Measurements from ENCODE around the gene TMEM129.
A peak's percentile ranks its signal among the peaks of the same experiment; 100 is the strongest.

The TMEM129 gene

DNA sequence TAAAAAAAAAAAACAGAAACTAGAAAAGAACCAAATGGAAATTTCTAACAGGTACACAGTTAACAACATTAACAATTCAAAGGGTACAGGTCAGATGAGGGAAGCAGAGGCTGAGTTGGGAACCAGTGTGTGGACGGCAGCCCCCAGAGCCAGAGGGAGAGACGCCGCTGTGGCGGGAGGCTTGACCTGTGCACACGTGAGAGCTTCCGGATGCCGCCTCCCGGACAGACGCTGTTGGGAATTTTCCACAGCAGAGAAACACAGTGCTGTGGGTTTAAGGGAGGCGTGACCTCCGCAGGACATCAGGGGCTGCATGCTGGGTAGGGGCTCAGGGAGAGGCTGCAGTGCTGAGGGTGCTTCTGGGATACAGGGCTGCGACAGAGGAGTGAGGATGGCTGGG lies 22.4 kb upstream of the TMEM129 start:
- DNase-seq (ENCODE audit: low spot score): no peak

DNA sequence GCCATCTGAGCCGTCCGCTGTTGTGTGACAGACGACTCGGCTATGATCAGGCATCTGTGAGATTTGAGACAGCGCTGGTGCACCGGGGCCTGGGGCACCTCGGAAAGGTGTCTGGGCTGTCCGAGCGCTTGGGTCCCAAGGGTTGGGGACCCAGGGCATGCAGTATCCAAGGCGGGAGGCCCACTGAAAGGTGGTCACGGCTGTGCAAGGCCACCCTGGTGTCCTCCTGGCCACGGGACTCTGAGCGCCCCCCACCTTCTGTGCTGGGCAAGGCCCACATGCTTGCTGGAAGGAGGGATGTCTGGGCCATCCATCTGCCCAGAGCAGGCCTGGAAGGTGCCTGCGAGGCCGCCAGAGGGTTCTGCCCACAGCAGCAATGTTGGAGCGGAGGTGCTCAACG lies 20.1 kb upstream of the TMEM129 start:
- no peak for DNase-seq (ENCODE audit: low spot score)

DNA sequence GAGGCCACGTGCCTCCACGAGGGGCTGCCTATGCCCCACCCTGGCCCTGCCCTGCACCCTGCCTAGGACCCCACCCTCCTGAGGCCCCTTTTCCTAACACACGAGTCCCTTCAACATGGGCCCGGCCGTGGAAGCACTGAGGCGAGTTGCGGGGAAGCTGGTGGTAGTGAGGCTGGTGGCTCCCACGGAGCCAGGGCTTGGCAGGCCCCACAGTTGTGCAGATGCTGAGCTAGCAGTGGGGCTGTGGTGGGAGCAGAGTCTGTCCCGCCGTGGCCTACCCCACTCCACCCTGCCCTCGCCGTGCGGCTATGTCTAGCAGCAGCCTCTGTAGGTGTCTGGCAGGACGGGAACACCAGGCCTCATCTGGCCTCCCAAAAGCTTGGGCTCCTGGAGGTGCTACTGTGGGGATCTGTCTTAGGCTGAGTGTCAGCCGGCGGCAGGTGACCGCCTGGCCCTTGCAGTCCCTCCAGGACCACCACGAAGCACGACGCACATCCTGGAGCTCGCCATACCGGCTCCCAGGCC lies 19.0 kb upstream of the TMEM129 start:
- DNase-seq (ENCODE audit: low spot score): no peak

DNA sequence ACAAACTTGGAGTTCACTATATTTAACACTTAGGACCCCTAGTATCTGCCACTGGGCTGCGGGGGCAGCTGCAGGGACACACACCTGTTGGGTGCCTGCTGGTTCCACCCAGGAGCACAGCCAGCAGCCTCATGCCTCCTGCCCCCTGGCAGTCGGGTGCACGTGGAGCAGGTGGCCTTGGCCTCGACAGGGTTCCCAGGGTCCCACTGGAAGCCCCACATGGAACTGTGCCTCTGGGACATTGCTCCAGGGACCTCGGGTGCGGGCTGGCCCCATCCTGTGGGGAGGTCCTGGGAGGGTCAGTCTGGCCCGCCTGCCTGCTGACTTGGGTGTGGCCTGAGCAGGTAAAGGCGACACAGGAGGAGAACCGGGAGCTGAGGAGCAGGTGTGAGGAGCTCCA lies 18.2 kb upstream of the TMEM129 start:
- no peak for DNase-seq (ENCODE audit: low spot score)

DNA sequence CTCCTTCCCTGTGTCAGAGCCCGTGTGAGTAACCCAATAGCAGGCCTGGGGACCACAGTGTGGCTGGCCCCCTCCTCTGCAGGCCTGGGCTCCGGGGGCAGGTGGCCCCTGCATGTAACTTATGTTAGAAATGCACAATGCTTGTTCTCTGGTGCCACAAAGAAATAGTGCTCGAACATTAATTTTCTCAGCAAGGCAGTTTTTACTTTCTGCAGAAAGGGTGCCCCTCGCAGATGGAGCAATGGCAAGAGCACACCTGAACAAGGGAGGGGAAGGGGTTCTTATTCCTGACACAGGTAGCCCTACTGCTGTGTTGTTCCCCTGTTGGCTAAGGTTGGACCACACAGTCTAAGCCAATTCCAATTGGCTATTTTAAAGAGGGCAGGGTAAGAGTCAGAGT lies 17.3 kb upstream of the TMEM129 start:
- DNase-seq (ENCODE audit: low spot score): no peak

DNA sequence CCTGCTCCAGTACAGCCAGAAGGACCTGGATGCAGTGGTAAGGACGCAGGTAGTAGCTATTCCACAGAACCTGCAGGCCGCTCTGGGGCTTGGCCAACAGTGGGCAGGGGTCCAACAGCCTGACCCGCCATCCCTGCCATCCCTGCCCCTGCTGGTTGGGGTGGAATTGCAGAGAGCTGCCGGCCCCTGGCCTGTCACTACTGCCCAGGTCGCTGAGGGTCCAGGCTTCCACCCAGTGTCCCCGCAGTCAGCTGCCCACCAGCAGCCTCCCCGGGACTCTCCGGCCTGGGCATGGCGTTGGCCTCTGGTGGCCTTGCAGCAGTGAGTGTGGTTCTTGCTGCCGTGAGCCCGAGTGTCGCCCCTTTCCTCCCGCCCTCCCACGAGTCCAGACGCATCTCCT lies 16.5 kb upstream of the TMEM129 start:
- DNase-seq (ENCODE audit: low spot score): no peak

DNA sequence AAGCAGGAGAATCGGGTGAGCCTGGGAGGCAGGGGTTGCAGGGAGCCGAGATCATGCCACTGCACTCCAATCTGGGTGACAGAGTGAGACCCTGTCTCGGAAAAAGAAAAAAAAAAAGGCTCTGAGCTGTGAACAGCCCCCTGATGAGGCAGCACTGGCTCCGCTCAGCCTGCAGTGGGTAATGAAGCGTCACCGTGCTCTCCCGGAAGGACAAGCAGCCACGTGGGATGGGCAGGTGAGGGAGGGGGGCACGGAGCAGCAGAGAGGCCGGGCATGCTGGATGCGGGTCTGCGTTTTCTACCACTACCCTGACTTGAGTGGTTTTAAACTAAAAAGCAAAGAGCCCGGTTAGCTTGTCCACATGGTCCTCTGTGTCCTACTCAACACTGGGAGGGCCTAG lies 15.7 kb upstream of the TMEM129 start:
- DNase-seq (ENCODE audit: low spot score): no peak

DNA sequence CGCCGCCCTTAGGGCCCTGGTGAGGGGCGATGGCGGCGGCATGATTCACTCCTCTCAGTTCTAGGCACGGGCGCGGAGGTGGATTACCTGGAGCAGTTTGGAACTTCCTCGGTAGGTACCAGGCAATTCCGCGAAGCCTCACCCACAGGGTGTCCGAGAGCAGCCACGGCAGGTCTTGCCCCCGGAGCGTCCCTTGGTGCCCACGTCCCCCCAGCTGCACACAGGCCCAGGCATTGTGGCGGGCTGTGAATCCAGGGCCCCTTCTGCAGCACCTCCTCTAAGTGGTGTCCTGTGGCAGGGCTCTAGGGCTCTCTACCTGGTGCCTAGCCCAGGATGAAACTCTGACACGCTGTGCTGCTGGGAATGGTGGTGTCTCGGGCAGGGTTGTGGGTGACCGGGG lies 14.1 kb upstream of the TMEM129 start:
- DNase-seq (ENCODE audit: low spot score): no peak

DNA sequence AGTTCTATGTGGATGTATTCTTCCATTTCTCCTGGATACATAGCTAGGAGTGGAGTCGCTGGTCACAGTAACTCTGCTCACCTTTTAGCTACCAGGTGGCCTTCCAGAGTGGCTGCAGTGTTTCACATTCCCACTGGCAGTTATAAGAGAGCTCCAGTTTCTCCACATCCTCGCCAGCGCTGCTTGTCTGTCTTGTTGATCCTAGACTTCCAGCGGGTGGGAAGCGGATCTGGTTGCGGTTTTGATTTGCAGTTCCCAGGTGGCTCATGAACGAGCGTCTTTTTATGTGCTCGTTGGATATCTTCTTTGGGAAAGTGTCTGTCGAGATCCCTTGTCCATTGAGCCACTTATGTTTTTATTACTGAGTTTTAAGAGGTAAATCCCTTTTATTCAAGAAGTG lies 11.8 kb upstream of the TMEM129 start:
- DNase-seq (ENCODE audit: low spot score): no peak

DNA sequence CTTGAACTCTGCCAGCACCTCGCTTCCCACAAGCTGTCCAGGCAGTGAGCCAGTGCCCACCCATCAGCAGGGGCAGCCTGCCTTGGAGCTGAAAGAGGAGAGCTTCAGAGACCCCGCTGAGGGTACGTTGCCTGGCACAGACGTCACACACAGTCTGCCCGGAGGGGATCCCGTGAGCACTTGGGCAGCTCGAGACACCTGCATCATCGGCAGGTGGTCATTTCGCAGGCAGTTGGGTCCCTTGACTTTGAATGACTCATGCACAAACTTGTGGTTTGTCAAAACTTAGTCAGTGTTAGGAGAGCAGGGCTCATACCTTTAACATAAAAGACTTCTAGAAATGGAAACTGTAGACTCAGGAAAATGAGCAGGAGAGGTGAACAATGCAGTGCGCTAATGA lies 10.1 kb upstream of the TMEM129 start:
- no peak for DNase-seq (ENCODE audit: low spot score)

DNA sequence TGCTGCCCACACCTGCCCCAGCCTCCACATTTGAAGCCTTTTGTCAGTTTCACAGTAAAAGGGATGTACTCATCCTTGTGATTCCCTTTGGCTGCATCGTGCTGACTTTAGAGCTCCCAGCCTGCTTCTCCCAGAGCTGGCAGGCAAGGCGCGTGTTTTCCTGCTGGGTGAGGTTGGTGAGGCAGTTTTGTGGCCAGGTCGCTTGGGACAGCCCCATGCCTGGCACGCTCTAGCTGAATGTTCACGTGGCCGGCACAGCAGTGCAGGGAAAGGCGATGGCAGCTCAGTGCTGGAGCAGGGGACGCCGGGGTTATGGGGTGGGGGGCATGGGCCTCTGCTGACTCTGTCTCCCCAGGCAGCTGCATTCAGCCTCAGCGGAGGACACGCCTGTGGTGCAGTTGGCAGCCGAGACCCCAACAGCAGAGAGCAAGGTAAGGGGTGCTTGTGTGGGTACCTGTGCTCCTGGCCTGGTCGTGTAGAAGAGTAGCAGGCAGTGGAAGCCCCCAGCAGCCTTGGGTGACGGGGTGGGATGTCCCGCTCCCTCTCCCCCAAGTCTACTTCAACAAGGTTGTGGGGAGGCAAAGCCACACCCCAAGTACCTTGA lies 9.5 kb upstream of the TMEM129 start:
- no peak for DNase-seq (ENCODE audit: low spot score)

DNA sequence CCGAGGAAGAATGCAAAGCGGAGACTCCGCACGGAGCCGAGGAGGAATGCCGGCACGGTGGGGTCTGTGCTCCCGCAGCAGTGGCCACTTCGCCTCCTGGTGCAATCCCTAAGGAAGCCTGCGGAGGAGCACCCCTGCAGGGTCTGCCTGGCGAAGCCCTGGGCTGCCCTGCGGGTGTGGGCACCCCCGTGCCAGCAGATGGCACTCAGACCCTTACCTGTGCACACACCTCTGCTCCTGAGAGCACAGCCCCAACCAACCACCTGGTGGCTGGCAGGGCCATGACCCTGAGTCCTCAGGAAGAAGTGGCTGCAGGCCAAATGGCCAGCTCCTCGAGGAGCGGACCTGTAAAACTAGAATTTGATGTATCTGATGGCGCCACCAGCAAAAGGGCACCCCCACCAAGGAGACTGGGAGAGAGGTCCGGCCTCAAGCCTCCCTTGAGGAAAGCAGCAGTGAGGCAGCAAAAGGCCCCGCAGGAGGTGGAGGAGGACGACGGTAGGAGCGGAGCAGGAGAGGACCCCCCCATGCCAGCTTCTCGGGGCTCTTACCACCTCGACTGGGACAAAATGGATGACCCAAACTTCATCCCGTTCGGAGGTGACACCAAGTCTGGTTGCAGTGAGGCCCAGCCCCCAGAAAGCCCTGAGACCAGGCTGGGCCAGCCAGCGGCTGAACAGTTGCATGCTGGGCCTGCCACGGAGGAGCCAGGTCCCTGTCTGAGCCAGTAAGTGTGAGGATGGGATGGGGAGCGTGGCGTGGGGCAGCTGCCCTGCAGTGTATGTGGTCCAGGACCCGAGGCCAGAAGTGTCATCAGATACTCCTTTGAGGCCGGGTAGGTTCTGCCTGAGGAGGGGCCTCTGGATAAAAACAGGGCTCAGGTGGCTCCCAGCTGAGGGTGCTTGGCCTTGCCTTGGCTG lies 7.2 kb upstream of the TMEM129 start:
- no peak for DNase-seq (ENCODE audit: low spot score)

DNA sequence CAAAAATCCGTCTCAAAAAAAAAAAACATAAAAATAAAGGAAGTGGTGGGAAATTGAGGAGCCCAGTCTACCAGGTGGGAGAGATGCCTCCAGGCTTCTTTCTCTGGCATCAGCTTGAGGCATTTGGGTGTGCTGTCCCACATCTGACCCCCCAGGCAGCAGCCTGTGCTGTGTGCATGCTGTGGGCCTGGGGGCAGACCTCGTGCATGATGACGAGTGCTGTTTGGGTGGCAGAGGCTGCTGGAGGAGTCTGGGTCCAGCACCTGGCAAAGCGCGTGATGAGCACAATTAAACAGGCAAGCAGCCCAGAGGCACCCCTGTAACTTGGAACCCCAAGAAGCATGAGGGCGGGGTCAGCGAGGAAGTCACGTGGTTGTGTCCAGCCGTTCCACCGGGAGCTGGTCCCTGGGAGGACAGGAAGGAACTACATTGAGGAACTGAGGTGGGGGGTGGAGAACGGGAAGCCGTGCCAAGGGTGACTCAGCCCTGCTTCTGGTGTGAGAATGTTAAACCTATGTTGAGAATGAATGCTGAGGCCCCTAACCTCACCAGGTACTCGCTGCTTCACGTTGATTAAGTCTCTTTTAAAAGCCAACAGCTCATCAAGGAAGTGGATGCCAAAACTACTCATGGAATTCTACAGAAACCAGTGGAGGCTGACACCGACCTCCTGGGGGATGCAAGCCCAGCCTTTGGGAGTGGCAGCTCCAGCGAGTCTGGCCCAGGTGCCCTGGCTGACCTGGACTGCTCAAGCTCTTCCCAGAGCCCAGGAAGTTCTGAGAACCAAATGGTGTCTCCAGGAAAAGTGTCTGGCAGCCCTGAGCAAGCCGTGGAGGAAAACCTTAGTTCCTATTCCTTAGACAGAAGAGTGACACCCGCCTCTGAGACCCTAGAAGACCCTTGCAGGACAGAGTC lies 6.3 kb upstream of the TMEM129 start:
- DNase-seq (ENCODE audit: low spot score): no peak

DNA sequence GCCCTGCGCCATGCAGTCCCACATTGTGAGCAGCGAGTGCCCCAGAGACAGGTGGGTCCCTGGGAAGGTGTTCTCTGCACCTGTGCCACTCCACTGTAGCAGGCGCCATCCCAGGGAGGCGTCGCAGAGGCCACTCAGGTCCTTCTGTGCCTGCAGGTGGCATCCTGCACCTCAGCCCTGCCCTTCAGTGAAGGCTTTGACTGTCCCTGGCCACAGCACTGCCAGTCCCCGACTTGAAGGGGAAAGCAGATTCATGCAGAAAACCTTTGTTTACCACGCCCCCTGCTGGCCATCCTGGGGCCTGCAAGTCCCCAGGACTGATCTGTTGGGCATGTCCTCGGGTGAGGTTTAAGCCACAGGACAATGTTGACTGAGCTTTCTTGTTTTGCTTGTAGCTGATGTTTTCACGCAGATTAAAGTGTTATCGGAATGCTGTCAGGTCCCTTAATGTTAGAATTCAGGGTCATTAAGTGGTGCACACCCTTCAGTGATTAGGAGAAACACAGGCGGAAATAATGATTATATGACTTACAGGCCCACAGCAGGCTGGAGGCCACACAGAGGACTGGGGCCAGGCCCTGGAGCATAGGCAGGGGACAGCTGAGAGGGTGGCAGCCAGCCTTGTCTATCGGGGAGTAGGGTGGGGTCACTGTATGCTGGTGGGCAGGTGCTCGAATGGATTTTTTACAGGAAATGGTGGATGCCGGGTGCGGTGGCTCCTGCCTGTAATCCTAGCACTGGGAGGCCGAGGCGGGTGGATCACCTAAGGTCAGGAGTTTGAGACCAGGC lies 5.2 kb upstream of the TMEM129 start:
- DNase-seq (ENCODE audit: low spot score): peak; percentile 77

DNA sequence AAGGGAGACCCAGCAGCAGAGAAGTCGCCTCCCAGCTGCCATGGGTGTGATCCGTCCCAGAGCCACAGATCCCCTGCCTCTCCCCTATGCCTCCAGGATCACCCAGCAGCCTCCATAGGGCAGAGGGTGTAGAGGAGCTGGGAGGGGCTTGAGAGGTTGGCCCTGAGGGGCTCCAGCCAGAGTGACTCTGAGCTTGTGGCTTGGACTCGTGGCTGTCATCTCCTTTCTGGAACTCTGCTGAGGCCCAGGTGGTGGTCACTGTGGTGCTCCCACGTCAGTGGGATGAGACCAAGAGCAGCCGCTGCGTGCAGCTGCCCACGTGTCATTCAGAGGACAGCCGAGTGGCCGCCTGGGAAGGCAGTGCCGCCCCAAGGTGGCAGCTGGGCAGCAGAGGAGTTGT lies 4.4 kb upstream of the TMEM129 start:
- no peak for DNase-seq (ENCODE audit: low spot score)

DNA sequence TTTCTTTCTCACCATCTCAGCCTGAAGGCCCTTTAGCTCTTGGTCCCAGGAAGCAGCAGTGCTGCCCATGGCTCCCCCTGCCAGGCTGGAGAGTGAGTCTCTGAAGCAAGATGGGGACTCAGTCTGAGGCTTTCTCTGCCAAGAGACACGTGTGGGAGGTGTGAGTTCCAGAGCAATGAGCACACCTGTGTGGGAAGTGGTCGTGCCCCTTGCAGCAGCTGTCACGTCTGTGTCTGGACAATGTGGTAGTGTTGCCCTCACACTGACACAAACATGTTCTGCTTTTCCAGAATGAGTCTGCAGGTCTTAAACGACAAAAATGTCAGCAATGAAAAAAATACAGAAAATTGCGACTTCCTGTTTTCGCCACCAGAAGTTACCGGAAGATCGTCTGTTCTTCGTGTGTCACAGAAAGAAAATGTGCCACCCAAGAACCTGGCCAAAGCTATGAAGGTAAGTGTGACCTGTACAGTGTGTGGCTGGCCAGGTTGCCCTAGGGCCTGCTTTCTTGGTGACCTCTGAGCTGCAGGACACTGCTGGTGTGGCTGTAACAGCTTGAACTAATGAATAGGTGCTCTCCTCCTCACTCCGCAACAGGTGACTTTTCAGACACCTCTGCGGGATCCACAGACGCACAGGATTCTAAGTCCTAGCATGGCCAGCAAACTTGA lies 2.1 kb upstream of the TMEM129 start:
- DNase-seq (ENCODE audit: low spot score): peak; percentile 67

DNA sequence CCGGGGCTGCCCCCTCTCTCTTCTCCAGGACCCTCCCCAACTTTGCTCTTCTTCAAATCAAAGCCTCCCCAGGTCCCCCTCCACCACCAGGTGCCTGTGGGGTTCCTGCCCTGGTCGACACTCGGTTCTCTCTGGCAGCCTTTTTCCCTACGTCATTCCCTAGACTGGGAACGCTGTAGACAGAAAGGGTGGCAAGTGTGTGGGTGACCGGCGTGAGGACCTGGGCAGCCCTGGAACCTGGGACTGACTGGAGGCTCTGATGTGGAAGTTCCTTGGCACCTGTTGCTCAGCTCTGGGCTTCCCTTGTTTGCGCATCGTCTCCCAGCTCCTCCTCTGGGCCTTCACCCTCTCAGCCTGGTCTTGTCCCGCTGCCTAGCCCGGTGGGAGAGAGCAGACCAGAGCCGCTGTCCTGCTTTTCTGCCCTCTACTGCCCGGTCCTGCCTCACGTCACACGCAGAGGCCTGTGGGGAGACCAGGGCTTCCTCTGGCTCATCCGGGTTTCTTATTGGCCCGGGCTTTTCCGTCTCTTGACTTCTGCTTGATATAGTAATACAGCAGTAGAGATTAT lies 1.5 kb upstream of the TMEM129 start:
- no peak for DNase-seq (ENCODE audit: low spot score)

DNA sequence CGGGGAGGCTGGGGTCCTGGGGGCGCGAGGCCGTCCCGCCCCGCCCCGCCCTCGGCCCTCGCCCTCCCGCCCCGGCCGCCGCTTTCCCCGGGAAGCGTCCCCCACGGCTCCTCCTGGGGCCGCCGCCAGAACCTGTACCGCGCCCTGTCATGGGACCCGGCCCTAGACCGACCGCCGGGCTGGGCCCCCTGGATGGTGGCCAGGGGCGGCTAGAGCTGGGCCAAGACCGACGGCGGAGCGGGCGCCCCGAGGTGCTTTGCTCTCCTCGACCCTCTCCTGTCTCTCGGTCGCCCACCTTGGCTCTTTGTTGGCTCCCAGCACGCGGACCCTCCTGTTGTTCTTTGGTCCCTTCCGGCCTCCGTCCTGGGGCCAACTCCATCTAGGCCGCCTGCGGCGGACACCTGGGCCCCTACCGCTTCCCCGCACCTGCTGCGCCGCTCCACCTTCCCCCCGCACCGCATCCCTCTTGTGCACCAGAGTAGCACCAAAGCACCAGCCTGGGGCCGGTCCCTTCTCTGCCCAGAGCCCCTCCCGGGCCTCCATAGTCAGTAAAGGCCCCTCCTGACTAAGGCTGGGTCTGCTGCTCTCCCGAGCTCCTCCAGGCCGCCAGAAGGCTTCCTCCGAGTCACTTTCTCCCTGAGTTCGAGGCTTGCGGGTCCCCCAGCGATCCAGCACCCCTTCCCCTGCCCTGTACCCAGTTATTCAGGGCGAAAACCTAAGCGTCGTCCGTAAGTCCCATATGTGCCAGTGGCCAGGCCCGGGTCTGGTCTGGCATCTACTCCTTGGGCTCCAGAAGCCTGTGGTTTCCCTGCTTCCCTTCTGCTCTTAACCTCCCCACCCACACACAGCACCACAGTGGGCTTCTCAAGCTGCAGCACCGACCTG lies 785 bp upstream of the TMEM129 start:
- DNase-seq (ENCODE audit: low spot score): no peak

DNA sequence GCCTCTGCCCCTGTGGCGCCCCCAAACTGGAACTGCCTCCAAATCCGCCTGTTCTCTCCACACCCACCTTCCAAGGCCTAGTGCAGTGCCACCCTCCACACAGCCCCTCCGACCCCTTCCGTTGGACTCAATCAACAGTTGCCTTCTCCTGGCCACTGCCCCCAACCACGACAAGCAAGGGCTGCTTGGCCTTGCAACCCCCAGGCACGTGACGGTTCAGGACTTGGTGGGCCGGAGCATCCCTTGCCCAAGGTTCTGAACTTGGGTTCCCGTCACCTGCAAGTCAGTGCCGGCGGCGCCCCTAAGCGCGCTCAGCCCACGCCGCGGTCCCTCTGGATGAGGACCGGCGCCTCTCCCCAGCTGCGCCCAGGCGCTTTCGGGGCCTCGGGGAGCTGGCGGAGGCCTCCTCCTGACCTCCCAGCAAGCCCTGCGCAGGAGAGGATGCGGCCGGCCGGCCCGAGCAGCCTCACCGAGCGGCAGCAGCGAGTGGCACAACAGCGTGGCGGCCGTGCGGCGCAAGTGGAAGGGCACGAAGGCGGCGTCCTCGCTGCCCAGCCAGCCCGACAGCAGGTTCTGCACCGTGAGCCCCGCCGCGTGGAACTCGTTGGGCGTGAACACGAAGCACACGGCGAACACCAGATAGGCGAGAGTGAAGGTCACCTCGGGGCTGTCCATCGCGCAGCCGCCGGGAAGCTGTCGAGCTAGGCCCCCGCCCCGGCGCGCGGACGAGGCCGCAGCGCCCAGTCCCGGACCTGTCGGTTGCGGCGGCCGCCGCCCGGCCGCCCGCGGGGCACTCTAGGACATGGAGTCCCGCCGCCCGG lies 750 bp downstream of the TMEM129 start:
- DNase-seq (ENCODE audit: low spot score): peak; percentile 44

Data from germinal center (tissue), 1 donor.